Testis (tissue), 3 donors: ENCODE data around the gene TMEM271. TPM values are rescaled to one million over a fixed set of nuclear protein-coding genes. Genes with fewer than 3 reads are reported as not detected.
"Not testable (repeated sequence)": the region's sequence is repeated elsewhere in the genome, so short reads cannot be mapped to it uniquely, and the experiment has no call there.

ENCODE experiments used
- DNase-seq: peaks from one replicate; pipeline ENCODE4 v3.0.0-alpha.2; 2019
- H3K27ac ChIP-seq, 2 donors: fragments of 200-600 bp; sonication (generic); one replicate each; pipeline ENCODE4 v1.5.1; 2019
- H3K27me3 ChIP-seq: fragments of 200-600 bp; sonication (generic); one replicate; pipeline ENCODE4 v1.5.1; 2019
- H3K36me3 ChIP-seq: fragments of 200-600 bp; sonication (generic); one replicate; pipeline ENCODE4 v1.5.1; 2017; ENCODE audit warnings: low read depth; ENCODE audit errors: missing control alignments
- H3K4me1 ChIP-seq: fragments of 200-600 bp; sonication (generic); one replicate; pipeline ENCODE4 v1.5.1; 2019
- H3K4me3 ChIP-seq, 2 donors: fragments of 200-600 bp; sonication (generic); one replicate each; pipeline ENCODE4 v1.5.1; 2017 to 2019
- H3K9me3 ChIP-seq: fragments of 200-600 bp; sonication (generic); one replicate; pipeline ENCODE4 v1.5.1; 2017
- CTCF ChIP-seq, 3 experiments: fragments of 450-650 bp in 2 of 3; fragments of 200-600 bp in 1 of 3; sonication (generic) in 1 of 3; IDR thresholded peaks; one replicate each; pipeline ENCODE4 v1.5.1; 2016 to 2019; ENCODE audit warnings: antibody characterized with exemption in 3 of 3, mild to moderate bottlenecking in 2 of 3, moderate library complexity in 1 of 3
- POLR2A ChIP-seq: fragments of 450-650 bp; IDR thresholded peaks from one replicate; pipeline ENCODE4 v1.6.1; 2017; ENCODE audit warnings: antibody characterized with exemption, mild to moderate bottlenecking, moderate library complexity
- WGBS, 2 donors: methylation state at CpG; one replicate each; pipeline ENCODE4 v1.1.5; 2018; 5-methylcytosine and 5-hydroxymethylcytosine counted together
- intact Hi-C: fragments of 100-400 bp; cut with DNase I; formaldehyde crosslinking; loops from one replicate; pipeline ENCODE4 v1.15.1; 2023; ENCODE audit warnings: low total_unique reads
- polyA plus RNA-seq: library from polyadenylated mRNA; stranded (reverse); fragments of 350-450 nt; fragmentation: Illumina TruSeq; extraction: RNeasy Lipid Tissue Mini Kit (QIAGEN cat#74804); gene quantifications from one replicate; pipeline ENCODE4 v1.2.3, GENCODE V29; 2014; ENCODE audit warnings: low read depth, low replicate concordance; ENCODE audit not compliant: insufficient read depth
- total RNA-seq, 2 donors: library from RNA; depleted of rRNA; stranded (reverse); fragments of >200 nt; gene quantifications; one replicate each; pipeline ENCODE4 v1.2.3, GENCODE V29; 2016

Gene TMEM271
- total and polyA plus RNA-seq, 3 donors from 2014 or later = 0.37 to 1.7 (median 1.7) TPM

GRCh38 chr4:566035-566434 is 10.1 kb downstream of the TMEM271 start:
- 90 to 92% methylated on average over 7 of the region's 7 CpGs for WGBS, 2 donors
- H3K27ac ChIP-seq = no peak overlapping the region
- H3K9me3 ChIP-seq = no peaks in the 10 kb centered on the region
- no peaks in the 10 kb centered on the region for H3K27me3 ChIP-seq
- no peak for TF ChIP-seq CTCF (IDR thresholded peaks at IDR 0.05)
- TF ChIP-seq POLR2A = no peak
- H3K4me1 ChIP-seq = no peaks in the 10 kb centered on the region
- no peak overlapping the region for H3K4me3 ChIP-seq
- no peak for DNase-seq
- H3K36me3 ChIP-seq = no peaks in the 10 kb centered on the region
- intact Hi-C loops = no loop called here

DNA sequence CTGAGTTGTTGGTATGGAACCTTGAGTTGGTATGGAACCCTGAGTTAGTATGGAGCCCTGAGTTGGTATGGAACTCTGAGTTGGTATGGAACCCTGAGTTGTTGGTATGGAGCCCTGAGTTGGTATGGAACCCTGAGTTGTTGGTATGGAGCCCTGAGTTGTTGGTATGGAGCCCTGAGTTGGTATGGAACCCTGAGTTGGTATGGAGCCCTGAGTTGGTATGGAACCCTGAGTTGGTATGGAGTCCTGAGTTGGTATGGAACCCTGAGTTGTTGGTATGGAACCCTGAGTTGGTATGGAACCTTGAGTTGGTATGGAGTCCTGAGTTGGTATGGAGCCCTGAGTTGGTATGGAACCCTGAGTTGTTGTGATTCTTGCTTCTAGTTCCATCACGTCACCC is 10.5 kb downstream of the TMEM271 start:
- DNase-seq, H3K9me3 ChIP-seq, intact Hi-C loops, H3K27me3 ChIP-seq, H3K36me3 ChIP-seq, H3K4me1 ChIP-seq, H3K27ac ChIP-seq, H3K4me3 ChIP-seq: not testable (repeated sequence)
- 88 to 93% methylated on average over 1 of the region's 1 CpG for WGBS, 2 donors

- H3K36me3 ChIP-seq, DNase-seq, H3K9me3 ChIP-seq, H3K27ac ChIP-seq, H3K27me3 ChIP-seq, H3K4me3 ChIP-seq, intact Hi-C loops, H3K4me1 ChIP-seq: not testable (repeated sequence)
- 64 to 93% methylated on average over 2 of the region's 2 CpGs for WGBS, 2 donors
Measured at GRCh38 chr4:562458-562857, 13.6 kb downstream of the TMEM271 start.

GRCh38 chr4:561426-561825 is 14.7 kb downstream of the TMEM271 start:
- WGBS, 2 donors = 75 to 82% methylated on average over 5 of the region's 5 CpGs
- no peak for DNase-seq

DNA sequence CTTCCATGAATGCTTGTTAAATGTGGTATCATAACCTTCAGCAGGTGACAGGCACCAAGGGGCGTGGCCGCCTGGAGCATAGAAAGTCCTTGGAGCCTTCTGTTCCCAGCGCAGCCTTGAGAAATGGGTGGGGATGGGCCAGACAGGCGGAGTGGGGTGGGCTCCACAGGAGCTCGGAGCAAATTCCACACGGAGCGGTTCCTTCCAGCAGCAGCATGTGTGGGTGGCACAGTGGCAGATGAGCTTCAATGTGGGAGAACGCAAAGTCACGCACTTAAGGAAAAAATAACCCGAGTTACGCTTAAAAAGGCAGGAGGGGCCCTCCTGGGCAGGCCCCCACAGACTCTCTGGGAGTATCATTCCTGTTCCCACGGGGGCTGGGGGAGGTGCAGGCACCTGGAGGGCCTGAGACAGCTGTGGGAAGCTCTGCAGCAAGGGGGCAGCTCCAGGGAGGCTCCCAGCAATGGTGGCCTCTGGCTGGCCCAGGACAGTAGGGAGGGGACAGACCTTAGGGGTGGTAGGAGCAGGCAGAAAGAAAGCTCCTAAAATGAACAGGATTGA is 15.3 kb downstream of the TMEM271 start:
- no peak for DNase-seq
- no peak for TF ChIP-seq CTCF (IDR thresholded peaks at IDR 0.05)
- no peak for TF ChIP-seq POLR2A

More at GRCh38 chr4:561426-561825, 14.7 kb downstream of the TMEM271 start:
- TF ChIP-seq POLR2A = no peak
- TF ChIP-seq CTCF (IDR thresholded peaks at IDR 0.05) = no peak
- H3K27me3 ChIP-seq = no peaks in the 10 kb centered on the region
- no peak overlapping the region for H3K27ac ChIP-seq
- H3K9me3 ChIP-seq = no peaks in the 10 kb centered on the region
- H3K36me3 ChIP-seq = no peaks in the 10 kb centered on the region
- intact Hi-C loops = no loop called here
- H3K4me1 ChIP-seq = no peaks in the 10 kb centered on the region
- H3K4me3 ChIP-seq = no peak overlapping the region

DNA sequence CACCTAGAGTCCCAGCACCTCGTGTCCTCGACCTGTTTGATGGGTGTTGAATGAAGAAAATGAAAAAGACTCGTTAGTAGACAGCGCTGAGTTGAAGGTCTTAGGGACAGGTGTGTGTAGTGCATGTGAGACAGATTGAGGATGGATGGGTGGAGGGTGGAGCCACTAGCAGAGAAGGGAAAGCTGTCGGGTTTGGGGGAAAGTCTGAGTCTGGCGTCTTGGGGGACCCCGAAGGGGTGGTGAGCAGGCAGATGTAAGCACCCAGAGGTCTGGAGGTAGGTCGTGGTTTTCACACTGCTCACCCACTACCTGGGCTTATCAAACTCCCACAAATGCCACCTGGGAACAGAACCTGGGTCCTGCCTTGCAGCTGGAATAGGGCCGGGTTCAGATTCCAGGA is 16.0 kb downstream of the TMEM271 start:
- TF ChIP-seq POLR2A = no peak
- no peak for TF ChIP-seq CTCF (IDR thresholded peaks at IDR 0.05)
- H3K27ac ChIP-seq = no peak overlapping the region
- DNase-seq = no peak
- WGBS, 2 donors = 82 to 87% methylated on average over 9 of the region's 9 CpGs
- no peaks in the 10 kb centered on the region for H3K36me3 ChIP-seq
- intact Hi-C loops = no loop called here
- H3K4me1 ChIP-seq = no peaks in the 10 kb centered on the region
- no peak overlapping the region for H3K4me3 ChIP-seq
- H3K27me3 ChIP-seq = no peaks in the 10 kb centered on the region
- H3K9me3 ChIP-seq = no peaks in the 10 kb centered on the region

More for the DNA sequence above, 15.3 kb downstream of the TMEM271 start:
- Histone ChIP-seq H3K27ac (no peak overlapping the region), H3K36me3 (no peaks in the 10 kb centered on the region), H3K9me3 (no peaks in the 10 kb centered on the region), H3K27me3 (no peaks in the 10 kb centered on the region), H3K4me3 (no peak overlapping the region), H3K4me1 (no peaks in the 10 kb centered on the region)
- intact Hi-C loops = no loop called here
- WGBS, 2 donors = 67 to 85% methylated on average over 10 to 12 of the region's 12 CpGs
